MM.1S (cell line): ENCODE measurements around the gene TUBGCP2.

Experiments used
- DNase-seq: peaks from one replicate; pipeline ENCODE4 v3.0.0-alpha.2; 2015
- H2AFZ ChIP-seq: fragments of 300-600 bp; sonication (generic); 2 replicates; pipeline ENCODE4 v1.6.0; 2016; ENCODE audit warnings: antibody characterized with exemption, low read length
- H3F3A ChIP-seq: fragments of 300-600 bp; sonication (generic); 2 replicates; pipeline ENCODE4 v1.6.1; 2016; ENCODE audit warnings: mild to moderate bottlenecking, antibody characterized with exemption, low read length, moderate library complexity, mixed read lengths; ENCODE audit not compliant: insufficient read depth
- H3K27ac ChIP-seq: fragments of 300-600 bp; sonication (generic); 2 replicates; pipeline ENCODE4 v1.5.1; 2016; ENCODE audit warnings: mild to moderate bottlenecking, low read length
- H3K27me3 ChIP-seq: fragments of 300-600 bp; sonication (generic); replicated peaks from 2 replicates; pipeline ENCODE4 v1.6.0; 2016; ENCODE audit warnings: low read length; ENCODE audit not compliant: insufficient read depth
- H3K36me3 ChIP-seq: fragments of 300-600 bp; sonication (generic); replicated peaks from 2 replicates; pipeline ENCODE4 v1.6.1; 2016; ENCODE audit warnings: mild to moderate bottlenecking, low read length, mixed read lengths; ENCODE audit not compliant: insufficient read depth
- H3K4me1 ChIP-seq: fragments of 300-600 bp; sonication (generic); 2 replicates; pipeline ENCODE4 v1.6.1; 2016; ENCODE audit warnings: low read length, mixed read lengths
- H3K4me2 ChIP-seq: fragments of 300-600 bp; sonication (generic); 2 replicates; pipeline ENCODE4 v1.6.0; 2016; ENCODE audit warnings: low read depth, low read length
- H3K4me3 ChIP-seq: fragments of 300-600 bp; sonication (generic); 2 replicates; pipeline ENCODE4 v1.5.1; 2016; ENCODE audit warnings: low read length, mixed read lengths
- H3K79me2 ChIP-seq: fragments of 300-600 bp; sonication (generic); 2 replicates; pipeline ENCODE4 v1.6.1; 2016; ENCODE audit warnings: mixed run types, low read length, mixed read lengths
- H3K9ac ChIP-seq: fragments of 300-600 bp; sonication (generic); 2 replicates; pipeline ENCODE4 v1.6.1; 2016; ENCODE audit warnings: low read length, mixed read lengths
- H3K9me2 ChIP-seq: fragments of 300-600 bp; sonication (generic); replicated peaks from 2 replicates; pipeline ENCODE4 v1.6.1; 2016; ENCODE audit warnings: mild to moderate bottlenecking, low read length, mixed read lengths; ENCODE audit not compliant: insufficient read depth
- H3K9me3 ChIP-seq: fragments of 300-600 bp; sonication (generic); replicated peaks from 2 replicates; pipeline ENCODE4 v1.6.1; 2016; ENCODE audit warnings: mild to moderate bottlenecking, low read length, mixed read lengths; ENCODE audit not compliant: insufficient read depth
- H4K20me1 ChIP-seq: fragments of 300-600 bp; sonication (generic); 2 replicates; pipeline ENCODE4 v1.6.1; 2016; ENCODE audit warnings: mild to moderate bottlenecking, low read length, moderate library complexity, mixed read lengths; ENCODE audit not compliant: insufficient read depth
- EZH2 ChIP-seq: fragments of 300-600 bp; sonication (generic); optimal IDR thresholded peaks from 2 replicates; pipeline ENCODE3; 2017; ENCODE audit warnings: low read depth, mild to moderate bottlenecking, antibody characterized with exemption, low read length, mixed read lengths
- EZH2phosphoT487 ChIP-seq: fragments of 300-600 bp; sonication (generic); IDR thresholded peaks from 2 replicates; pipeline ENCODE4 v1.6.1; 2018; ENCODE audit warnings: antibody characterized with exemption, low read length
- TF ChIP-seq, protein P1 (sequence below): fragments of 300-600 bp; sonication (generic); IDR thresholded peaks from 2 replicates; pipeline ENCODE4 v1.5.1; 2016; ENCODE audit warnings: antibody characterized with exemption, low read length, mixed read lengths

Gene TUBGCP2

DNA sequence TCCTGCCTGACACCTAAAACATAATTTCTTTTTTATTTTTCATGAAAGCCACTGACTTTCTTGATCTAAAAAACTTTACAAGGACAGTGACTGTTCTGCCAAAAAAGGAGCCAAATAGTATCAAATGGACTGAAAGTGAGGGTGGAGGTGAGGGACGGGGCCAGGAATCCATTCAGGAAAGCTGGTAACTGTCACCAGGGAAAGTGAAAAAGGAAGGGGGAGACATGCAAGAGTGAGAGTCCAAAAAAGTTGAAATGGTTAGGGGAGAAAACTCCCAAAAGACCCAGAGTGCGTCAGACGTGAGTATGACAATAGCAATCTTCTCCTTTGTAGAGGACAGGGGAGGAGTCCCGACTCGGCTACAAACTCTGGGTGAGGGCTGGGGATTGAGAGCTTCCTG lies 35.6 kb upstream of the TUBGCP2 start:
- H3K36me3 ChIP-seq = no peaks in the 10 kb centered on the region
- H3K9me2 ChIP-seq = no peaks in the 10 kb centered on the region
- no peaks in the 10 kb centered on the region for H4K20me1 ChIP-seq
- TF ChIP-seq EZH2phosphoT487 (no peak), EZH2 (no peak)
- TF ChIP-seq, protein P1, sequence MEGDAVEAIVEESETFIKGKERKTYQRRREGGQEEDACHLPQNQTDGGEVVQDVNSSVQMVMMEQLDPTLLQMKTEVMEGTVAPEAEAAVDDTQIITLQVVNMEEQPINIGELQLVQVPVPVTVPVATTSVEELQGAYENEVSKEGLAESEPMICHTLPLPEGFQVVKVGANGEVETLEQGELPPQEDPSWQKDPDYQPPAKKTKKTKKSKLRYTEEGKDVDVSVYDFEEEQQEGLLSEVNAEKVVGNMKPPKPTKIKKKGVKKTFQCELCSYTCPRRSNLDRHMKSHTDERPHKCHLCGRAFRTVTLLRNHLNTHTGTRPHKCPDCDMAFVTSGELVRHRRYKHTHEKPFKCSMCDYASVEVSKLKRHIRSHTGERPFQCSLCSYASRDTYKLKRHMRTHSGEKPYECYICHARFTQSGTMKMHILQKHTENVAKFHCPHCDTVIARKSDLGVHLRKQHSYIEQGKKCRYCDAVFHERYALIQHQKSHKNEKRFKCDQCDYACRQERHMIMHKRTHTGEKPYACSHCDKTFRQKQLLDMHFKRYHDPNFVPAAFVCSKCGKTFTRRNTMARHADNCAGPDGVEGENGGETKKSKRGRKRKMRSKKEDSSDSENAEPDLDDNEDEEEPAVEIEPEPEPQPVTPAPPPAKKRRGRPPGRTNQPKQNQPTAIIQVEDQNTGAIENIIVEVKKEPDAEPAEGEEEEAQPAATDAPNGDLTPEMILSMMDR = no peak
- H3K4me2 ChIP-seq = no peak overlapping the region
- H3K4me1 ChIP-seq = no peaks in the 10 kb centered on the region
- no peak for DNase-seq
- no peak overlapping the region for H3K4me3 ChIP-seq
- H3K27ac ChIP-seq = no peak overlapping the region
- H2AFZ ChIP-seq = no peak overlapping the region
- no peaks in the 10 kb centered on the region for H3F3A ChIP-seq
- no peak overlapping the region for H3K9ac ChIP-seq
- H3K27me3 ChIP-seq = peaks cover 61% of the 10 kb centered on the region
- H3K9me3 ChIP-seq = no peaks in the 10 kb centered on the region
- no peaks in the 10 kb centered on the region for H3K79me2 ChIP-seq

DNA sequence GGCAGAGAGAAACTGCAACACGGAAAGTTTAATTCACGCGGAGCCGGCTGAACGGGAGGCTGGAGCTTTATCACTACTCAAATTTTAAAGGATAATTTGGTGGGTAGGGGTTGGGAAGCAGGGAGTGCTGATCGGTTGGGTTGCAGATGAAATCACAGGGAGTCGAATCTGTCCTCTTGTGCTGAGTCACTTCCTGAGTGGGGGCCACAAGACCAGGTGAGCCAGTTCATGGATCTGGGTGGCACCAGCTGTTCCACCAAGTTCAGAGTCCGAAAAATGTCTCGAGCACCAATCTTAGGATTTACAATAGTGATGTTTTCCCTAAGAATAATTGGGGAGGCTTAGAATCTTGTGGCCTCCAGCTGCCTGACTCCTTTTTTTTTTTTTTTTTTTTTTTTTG lies 34.9 kb upstream of the TUBGCP2 start:
- H3K9me3 ChIP-seq = no peaks in the 10 kb centered on the region
- no peak for TF ChIP-seq EZH2
- TF ChIP-seq, protein P1 = no peak
- TF ChIP-seq EZH2phosphoT487 = no peak
- H3K9me2 ChIP-seq = no peaks in the 10 kb centered on the region
- H3K4me2 ChIP-seq = no peak overlapping the region
- H3K4me1 ChIP-seq = no peaks in the 10 kb centered on the region
- H2AFZ ChIP-seq = no peak overlapping the region
- H3F3A ChIP-seq = no peaks in the 10 kb centered on the region
- no peaks in the 10 kb centered on the region for H4K20me1 ChIP-seq
- no peak overlapping the region for H3K4me3 ChIP-seq
- H3K9ac ChIP-seq = no peak overlapping the region
- H3K79me2 ChIP-seq = no peaks in the 10 kb centered on the region
- no peak for DNase-seq
- H3K27me3 ChIP-seq = peaks cover 61% of the 10 kb centered on the region
- H3K36me3 ChIP-seq = no peaks in the 10 kb centered on the region
- H3K27ac ChIP-seq = no peak overlapping the region

DNA sequence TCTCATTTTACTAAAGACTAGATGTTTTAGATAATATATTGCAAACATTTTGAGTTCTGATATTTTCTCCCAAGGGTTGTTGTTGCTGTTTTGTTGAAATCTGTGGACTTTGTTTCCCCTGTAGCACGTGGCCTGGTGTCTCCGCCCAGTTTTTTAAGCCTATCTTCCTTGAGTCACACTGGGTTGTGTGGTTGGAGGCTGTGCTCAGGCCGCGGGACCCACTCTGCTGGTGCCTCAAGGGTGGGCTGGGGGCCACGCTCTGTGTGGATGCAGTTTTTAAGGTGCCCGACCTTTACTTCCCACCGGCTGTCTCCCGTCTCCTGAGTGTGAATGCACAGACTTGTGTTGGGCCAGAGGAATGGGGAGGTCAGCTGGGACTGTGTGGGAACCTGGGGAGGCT lies 34.3 kb upstream of the TUBGCP2 start:
- Histone ChIP-seq H3K36me3 (no peaks in the 10 kb centered on the region), H3K9ac (no peak overlapping the region), H3K79me2 (no peaks in the 10 kb centered on the region), H3K9me2 (no peaks in the 10 kb centered on the region), H3K4me3 (no peak overlapping the region), H3K9me3 (no peaks in the 10 kb centered on the region), H3K27me3 (peaks cover 61% of the 10 kb centered on the region), H4K20me1 (no peaks in the 10 kb centered on the region), H3K27ac (no peak overlapping the region), H3K4me1 (no peaks in the 10 kb centered on the region), H2AFZ (no peak overlapping the region), H3F3A (no peaks in the 10 kb centered on the region), H3K4me2 (no peak overlapping the region)
- TF ChIP-seq, protein P1 = no peak
- TF ChIP-seq EZH2phosphoT487 (no peak), EZH2 (no peak)
- no peak for DNase-seq
